HepG2 (cell line): ENCODE data around the gene MIA3. TPM values are rescaled to one million over a fixed set of nuclear protein-coding genes. Genes with fewer than 3 reads are reported as not detected.

ENCODE experiments used
- polyA plus RNA-seq, 8 experiments: library from polyadenylated mRNA; depleted of rRNA in 3 of 8; stranded (reverse) in 7 of 8; unstranded in 1 of 8; fragments of >200 nt; fragmentation: Illumina TruSeq in 4 of 8; extraction: Trizol in 4 of 8; gene quantifications; 2 replicates each; pipeline versions ENCODE4 v1.2.1 to v1.2.3, GENCODE V29; 2011 to 2016; ENCODE audit warnings: low read depth in 4 of 8, missing spikeins in 1 of 8, mixed read lengths in 1 of 8; ENCODE audit not compliant: insufficient read depth in 1 of 8
- total RNA-seq, 5 experiments: library from RNA; depleted of rRNA; stranded (reverse); fragments of >200 nt; fragmentation: Illumina TruSeq; extraction: Trizol; gene quantifications; 2 replicates each; pipeline ENCODE4 v1.2.3, GENCODE V29; 2016; ENCODE audit warnings: low read depth in 1 of 5

Gene MIA3
- total and polyA plus RNA-seq, 2 of the 13 experiments (the other 11 are each of a cell fraction or from before 2014, with no cell fraction given): 45.6 to 48.7 TPM

Other genes with a start within 250 kb of the MIA3 start
- 0.07 and 0.53 TPM in 2 replicates for gene HHIPL2, start 70.0 kb upstream of the MIA3 start, total RNA-seq (2016; rRNA removed; fragmentation: Illumina TruSeq; extraction: Trizol)
- gene HHIPL2, start 70.0 kb upstream of the MIA3 start, polyA plus RNA-seq (2011; rRNA removed): 0.46 and 1.3 TPM in 2 replicates
- gene TAF1A, start 28.2 kb upstream of the MIA3 start, total RNA-seq (2016; rRNA removed; fragmentation: Illumina TruSeq; extraction: Trizol): 10.7 and 15.9 TPM in 2 replicates
- 3.0 and 3.3 TPM in 2 replicates for gene TAF1A, start 28.2 kb upstream of the MIA3 start, polyA plus RNA-seq (2011; rRNA removed)
- gene AIDA, start 94.4 kb downstream of the MIA3 start, total RNA-seq (2016; rRNA removed; fragmentation: Illumina TruSeq; extraction: Trizol): 17.5 and 41.4 TPM in 2 replicates
- gene AIDA, start 94.4 kb downstream of the MIA3 start, polyA plus RNA-seq (2011; rRNA removed): 34.6 and 35.4 TPM in 2 replicates
- gene BROX, start 94.5 kb downstream of the MIA3 start, total RNA-seq (2016; rRNA removed; fragmentation: Illumina TruSeq; extraction: Trizol): 33.2 and 52.5 TPM in 2 replicates
- gene BROX, start 94.5 kb downstream of the MIA3 start, polyA plus RNA-seq (2011; rRNA removed): 3.9 and 4.4 TPM in 2 replicates
- gene FAM177B, start 119.1 kb downstream of the MIA3 start, total RNA-seq (2016; rRNA removed; fragmentation: Illumina TruSeq; extraction: Trizol): not detected in 2 replicates
- gene FAM177B, start 119.1 kb downstream of the MIA3 start, polyA plus RNA-seq (2011; rRNA removed): 0.05 and 0.20 TPM in 2 replicates
- 1.2 and 1.9 TPM in 2 replicates for gene DISP1, start 196.9 kb downstream of the MIA3 start, total RNA-seq (2016; rRNA removed; fragmentation: Illumina TruSeq; extraction: Trizol)
- gene DISP1, start 196.9 kb downstream of the MIA3 start, polyA plus RNA-seq (2011; rRNA removed): 1.8 and 2.0 TPM in 2 replicates